Measurements from ENCODE around the gene JARID2.

Gene JARID2

DNA sequence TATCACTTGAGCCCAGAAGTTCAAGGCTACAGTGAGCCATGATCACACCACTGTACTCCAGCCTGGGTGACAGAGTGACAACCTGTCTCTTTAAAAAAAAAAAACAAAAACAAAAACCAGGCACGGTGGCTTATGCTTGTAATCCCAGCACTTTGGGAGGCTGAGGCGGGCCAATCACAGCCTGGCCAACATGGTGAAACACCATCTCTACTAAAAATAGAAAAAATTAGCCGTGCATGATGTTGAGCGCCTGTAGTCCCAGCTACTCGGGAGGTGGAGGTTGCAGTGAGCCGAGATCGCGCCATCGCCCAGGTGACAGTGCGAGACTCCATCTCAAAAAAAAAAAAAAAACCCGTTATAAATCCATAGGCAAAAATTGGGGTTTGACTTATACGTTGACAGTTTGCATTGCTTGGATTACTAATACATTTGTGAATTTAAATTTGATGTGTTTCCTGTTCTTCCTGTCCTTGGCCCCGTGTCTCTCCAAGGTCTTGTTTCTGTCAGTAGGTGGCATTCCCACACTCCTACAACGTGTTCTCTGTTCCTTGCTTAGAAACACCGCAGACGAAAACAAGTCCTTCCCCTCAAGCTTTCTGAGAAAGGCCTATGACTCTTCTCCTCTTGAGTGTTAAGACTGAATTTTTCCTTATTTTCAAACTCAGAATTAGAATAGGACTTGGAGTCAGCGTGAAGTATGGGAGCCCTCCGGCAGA, 269.9 kb downstream of the JARID2 start:
- DNase-seq (ENCODE audit: low read depth in 1 of 2, low spot score in 1 of 2), result no peak

DNA sequence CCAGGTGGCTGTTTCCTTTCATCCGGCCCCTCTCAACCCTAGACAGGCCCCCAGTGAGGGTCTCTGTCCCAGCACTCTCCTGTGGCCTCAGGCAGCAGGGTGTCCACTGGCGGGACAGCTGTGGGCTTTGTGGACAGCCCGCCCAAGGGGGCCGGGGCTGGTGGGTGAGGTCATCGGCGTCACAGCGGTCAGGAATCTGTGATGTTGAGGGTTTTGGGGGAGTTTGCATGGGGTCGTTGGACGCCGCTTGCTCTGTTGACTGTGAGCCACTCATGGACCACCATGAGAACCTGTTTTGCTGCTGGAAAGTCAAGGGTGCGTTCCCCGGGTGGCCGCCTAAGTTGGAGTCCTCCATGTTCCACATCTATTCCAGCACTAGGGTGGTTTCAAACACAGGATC, 270.5 kb downstream of the JARID2 start:
- no peak for DNase-seq (ENCODE audit: low read depth in 1 of 2, low spot score in 1 of 2)

DNA sequence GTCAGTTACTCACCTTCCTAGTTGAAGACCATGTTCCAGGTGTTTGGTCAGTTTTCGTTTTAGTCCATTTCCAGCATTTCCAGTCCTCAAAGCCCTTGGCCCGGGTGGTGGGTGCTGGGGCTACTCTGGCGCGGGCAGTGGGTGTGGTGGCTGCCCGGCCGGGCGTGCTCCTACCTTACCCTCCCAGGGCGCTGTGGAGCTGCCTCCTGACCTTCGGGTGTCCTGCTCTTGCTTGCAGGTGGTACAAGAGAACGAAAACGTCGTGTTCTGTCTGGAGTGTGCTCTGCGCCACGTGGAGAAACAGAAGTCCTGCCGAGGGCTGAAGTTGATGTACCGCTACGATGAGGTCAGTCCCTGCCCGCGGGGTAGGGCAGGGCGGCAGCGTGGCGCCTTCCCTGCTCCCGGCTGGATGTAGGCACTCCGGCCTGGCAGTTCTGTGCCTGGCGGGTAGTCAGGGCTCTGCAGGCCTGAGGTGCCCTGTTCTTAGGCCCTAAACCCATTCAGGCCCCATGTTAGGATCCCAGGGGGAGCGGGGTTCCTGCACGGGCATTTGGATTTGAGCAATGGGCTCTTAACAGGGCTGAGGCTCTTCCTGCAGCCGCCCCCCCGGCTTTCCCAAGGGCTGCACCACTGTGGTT, 271.2 kb downstream of the JARID2 start:
- DNase-seq (ENCODE audit: low read depth in 1 of 2, low spot score in 1 of 2), result no peak

DNA sequence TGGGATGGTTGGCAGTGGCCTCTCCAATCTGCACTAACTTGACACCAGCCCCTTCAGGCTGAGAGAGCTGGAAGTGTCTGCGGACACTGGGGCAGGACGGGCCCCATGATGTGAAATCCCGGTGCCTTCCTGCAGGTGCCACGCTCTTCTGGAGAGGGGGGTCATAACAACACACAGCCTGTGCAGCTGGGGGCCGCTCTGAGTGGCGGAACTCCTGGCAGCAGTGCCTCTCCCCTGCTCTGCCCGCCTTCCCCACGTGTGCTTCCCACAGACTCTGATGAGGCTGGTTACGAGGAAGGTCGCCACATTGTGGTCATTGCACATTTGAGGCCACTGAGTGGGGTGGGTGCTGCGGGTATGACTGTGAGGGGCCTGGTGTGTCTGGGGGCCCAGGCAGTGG, 271.7 kb downstream of the JARID2 start:
- DNase-seq (ENCODE audit: low read depth in 1 of 2, low spot score in 1 of 2), result no peak

DNA sequence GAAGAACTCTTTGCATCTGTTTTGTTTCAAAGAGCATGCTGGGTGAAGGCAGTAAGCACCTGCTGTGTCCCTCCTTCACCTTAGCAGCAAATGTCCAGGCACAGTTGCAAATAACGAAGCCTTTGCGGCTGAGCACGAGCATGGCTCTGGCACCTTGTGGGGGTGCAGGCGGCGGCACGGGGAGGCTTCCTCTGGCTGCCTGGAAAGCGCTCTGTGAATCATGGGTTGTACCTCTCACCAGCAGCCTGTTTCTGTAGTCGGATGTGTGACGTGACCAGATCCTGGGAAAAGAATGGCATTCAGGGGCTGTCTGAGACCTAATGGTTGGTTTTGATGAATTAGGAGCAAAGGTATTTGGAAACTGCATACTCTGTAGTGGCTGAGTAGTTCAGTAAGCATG, 272.2 kb downstream of the JARID2 start:
- no peak for DNase-seq (ENCODE audit: low read depth in 1 of 2, low spot score in 1 of 2)

DNA sequence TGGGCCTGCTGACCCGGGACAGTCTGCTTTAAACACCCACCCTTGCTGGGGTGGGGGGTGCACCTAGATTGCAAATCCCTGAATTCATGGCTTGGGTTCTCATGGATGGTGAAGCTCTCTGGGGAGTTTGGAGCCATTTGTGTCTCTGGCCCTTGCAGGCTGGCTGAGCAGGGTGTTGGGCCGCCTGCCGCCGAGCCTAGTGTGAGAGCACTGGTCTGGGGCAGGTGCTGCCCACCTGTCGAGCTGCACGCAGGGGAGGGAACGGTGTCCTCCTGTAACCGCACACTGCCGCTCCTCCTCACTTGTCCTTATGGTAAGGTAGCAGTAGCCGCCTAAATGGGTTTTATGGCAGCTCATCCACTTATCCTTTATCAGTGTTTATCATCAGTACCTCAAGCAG, 273.0 kb downstream of the JARID2 start:
- no peak for DNase-seq (ENCODE audit: low read depth in 1 of 2, low spot score in 1 of 2)

DNA sequence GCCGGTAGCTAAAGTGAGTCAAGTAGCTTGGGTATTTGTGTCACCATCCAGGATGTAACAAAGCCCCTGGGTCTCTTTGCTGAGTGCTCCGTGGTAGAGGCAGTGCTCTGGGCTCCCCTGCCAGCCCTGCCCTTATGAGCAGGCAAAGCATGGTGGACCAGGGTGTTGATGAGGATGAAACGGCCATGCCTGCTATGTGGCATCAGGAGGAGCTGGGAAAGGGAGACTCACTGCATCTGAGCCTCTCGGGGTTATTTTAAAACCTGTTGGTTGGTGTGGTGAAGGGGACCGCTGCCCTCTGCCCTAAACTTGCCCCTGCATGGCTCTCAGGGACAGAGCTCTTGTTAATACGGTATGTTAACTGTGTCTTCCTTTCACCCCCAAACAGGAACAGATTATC, 273.8 kb downstream of the JARID2 start:
- no peak for DNase-seq (ENCODE audit: low read depth in 1 of 2, low spot score in 1 of 2)

DNA sequence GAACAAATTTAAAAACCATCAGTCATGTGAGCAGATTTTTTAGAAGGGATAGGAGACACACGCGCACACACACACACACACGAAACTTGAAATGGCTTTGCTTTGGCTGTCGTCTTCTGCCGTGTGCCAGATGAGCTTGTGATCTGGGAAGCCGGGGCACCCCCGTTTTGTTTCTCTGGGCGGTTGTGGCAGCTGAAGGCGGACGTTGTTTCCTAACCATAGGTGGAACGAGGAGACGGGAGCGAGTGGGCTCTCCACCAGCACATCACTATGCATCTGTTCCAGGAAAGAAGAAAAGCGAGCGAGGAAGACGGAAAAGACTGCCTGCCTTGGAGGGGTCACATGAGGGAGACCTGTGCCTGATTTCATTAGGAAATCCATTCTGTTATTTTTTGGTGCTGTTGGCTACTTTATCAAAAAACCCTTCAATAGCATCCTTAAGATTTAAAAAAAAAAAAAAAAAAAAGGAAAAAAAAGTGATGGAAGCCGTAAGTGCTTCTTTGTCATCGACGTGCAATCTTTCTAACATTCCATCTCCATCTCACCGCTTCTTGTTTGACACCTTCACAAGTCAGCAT, 274.8 kb downstream of the JARID2 start:
- no peak for DNase-seq (ENCODE audit: low read depth in 1 of 2, low spot score in 1 of 2)

DNA sequence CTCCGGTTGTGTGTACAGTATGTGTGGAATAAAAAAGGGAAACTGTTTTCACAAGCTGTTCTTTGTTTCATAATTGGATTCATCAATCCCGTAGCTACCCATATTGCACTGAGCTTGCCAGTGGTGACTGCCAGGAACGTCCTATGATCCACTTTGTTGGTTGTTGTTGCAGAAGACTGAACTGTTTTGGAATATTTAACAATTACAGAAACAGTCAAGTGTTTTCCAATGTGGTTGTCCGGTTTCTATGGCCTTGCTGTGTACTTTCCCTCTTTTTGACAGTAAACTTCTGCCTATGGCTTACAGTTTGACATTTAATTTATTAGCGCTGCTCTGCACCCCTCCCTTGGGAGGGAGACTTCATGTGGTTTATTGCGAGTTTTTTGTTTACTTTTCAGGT, 275.7 kb downstream of the JARID2 start:
- DNase-seq (ENCODE audit: low read depth in 1 of 2, low spot score in 1 of 2), result no peak

DNA sequence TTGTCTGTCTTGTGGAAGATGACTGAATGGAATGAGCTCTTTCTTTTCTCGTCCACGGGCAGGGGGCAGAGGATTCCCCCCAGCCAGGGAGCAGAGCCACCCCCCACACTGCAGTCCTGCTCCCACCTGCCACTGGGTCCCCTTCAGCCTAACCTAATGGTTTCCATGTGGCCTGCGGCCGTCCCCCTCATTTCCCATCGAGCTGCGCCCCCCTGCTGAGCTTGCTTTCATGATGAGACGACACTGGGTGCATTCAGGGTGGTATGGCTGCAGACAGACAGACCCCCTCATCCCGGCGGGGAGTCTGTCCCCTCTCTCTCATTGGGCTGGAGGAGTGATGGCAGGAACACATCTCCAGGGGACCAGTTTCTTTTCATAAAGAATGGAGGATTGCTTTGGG, 276.2 kb downstream of the JARID2 start:
- no peak for DNase-seq (ENCODE audit: low read depth in 1 of 2, low spot score in 1 of 2)

DNA sequence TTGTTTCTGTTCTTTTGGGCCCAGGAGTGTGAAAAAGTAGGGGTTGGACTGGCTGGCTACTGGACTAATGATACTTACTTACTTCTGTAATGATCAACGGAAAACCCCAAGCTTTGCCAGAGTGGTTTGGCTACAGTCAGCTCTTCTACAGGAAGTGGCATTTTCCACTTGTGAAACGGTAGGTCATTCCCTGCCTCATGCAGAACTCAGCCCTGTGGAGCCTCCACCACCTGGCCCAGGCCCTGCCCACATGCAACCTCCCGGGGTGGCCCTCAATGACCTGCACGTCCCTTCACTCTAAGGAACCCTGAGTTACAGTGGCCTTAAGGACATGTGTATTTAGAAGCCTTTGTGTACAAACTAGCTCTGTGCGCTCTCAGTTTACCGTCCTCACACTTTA, 276.6 kb downstream of the JARID2 start:
- no peak for DNase-seq (ENCODE audit: low read depth in 1 of 2, low spot score in 1 of 2)

DNA sequence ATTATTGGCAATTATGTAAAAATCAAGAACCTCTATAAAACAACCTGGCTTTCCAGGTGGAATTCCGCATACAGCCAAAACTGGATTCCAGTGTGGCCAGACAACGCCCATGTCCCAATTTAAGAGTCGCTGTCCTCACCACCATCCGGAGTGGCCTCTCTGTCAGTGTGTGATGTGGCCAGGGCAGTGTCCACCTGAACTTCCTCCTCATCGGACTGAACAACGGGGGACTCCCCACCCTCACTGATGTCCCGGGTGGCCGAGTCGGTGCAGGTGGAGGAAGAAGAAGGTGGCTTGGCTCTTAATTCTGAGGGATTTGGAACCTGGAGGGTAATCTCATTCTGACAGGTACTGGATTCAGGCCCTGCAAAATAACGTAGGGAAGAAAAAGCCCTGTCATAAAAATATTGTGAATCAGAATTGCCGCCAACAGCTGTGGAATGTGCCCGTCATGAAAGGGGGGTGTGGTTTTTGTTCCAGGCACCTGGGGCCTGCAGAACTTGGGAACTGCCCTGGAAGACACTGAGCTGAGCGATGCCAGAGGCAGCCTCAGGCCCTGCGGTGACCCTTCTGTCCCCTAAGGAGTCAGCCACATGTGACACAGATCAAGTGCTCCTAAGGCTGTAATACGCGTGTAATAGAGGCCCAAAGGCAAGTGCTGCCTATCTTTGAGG, 277.1 kb downstream of the JARID2 start:
- no peak for DNase-seq (ENCODE audit: low read depth in 1 of 2, low spot score in 1 of 2)

DNA sequence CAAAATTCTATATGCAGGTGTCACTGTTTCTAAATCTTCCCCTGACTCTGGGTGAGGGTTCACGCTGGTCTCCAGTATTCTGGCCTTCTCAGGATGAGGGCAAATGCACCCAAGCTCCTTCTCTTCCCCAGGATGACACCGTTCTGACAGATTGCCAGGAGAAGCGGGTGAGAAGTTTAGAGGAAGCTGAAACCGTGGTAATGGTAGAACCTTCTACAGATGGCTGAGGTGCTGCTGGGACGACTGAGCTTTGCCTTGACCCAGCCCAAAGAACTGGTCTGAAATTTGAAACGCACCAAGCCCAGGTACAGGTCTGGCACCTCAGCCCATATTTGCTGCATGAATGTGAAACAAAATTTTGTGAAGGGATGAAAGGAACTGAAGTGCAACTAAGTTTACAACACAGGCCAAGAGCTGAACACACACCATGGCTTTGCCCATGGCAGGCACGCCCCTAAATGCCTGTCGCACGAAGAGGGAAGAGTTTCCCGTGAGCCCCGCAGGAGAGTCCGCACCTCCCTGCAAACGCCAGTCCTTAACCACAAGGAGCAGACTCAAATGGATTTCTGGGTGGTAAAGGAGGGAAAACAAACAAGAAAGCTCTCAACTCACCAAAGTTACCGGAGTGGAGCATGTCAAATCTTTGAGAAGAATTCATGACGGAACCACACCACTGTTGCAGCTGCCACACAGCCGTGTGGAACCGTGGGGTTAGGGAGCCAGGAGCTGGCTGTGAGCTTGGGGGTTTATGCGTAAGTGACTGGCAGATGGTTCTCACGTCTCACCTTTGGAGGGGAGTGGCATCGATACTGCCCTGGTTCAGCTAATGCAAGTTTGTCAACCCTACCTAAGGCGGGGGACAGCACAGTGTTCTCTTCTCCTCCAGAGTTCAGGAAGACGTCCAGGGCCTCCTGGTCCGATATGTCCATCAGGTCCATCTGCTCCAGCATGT, 278.1 kb downstream of the JARID2 start:
- no peak for DNase-seq (ENCODE audit: low read depth in 1 of 2, low spot score in 1 of 2)

DNA sequence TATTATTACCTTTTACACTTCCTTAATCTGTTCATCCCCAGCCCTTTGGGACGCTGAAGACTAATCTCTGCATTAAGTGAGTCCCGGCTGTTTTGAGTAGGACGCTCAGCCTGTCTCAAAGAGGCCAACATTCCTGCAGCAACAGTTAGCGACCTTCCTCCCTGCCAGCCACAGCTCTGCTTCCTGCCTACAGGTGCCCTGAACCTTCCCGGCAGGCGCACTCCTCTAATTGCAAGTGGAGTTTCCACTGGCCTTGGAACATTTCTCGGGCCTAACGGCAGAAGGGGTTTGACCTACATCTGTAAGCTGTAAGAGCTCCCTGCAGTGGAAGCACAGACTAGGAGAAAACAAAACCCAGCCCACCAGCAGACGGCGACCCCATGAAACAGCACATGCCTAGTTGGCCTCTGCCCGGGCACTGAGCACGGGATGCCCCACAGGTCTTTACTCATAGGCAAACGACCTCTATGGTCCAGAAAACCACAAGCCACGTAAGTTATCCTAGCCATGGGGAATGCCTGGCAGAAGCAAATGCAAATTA, 279.1 kb downstream of the JARID2 start:
- no peak for DNase-seq (ENCODE audit: low read depth in 1 of 2, low spot score in 1 of 2)

DNA sequence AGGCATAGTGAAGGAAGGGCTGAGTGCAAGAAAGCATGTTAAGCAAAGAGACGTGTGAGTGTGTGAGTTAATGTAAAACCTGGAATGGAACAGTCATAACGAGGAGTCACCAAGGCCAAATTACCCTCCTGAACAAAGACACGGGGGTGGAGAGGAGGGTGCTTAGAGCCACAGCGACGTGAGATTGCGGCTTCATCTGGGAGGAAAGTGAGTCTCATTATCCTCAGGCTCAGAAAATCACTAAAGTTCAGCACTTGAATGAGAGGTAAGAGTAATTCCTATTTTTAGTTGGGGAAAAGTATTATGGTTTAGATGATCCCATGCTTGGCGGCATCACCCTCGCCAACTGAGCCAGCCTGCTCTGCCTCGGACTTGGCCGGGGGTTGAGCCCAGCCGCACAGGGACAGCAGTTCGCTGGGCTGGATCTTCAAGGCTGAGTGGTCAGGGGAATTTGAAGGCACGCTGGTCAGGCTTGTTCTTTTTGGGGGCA, 280.4 kb downstream of the JARID2 start:
- DNase-seq (ENCODE audit: low read depth in 1 of 2, low spot score in 1 of 2), result no peak

DNA sequence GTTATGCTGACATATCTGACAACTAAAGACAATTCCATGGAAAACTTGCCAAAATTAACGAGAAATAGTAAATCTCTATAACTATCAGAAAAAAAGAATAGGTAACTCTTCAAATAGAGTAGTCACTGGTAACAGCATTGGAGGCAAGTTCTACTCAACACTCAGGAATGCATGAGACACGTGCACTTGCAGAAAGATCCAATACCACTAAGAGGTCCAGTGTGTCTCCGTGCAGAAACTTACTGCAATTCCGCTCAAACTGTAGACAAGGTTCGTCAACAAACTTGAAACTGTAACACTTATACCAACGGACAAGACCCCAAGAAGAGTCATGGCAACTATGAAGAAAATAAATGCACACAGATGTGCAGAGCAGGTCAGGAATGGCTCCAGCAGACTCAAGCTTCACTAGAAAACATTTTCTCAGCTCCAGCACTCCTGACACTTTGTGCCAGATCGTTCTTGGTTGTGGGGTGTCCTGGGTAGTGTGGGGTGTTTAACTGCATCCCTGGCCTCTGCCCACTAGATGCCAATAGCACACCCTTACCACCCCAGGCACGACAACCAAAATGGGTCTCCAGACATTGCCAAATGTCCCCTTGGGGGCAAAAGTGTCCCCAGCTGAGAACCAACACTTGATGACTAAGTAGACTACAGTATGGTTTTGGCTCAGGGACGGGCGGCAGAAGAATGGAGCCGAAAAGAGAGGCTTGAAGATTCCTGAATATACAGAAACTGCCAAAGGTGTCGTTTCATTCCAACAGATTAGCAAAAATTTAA, 282.2 kb downstream of the JARID2 start:
- no peak for DNase-seq (ENCODE audit: low read depth in 1 of 2, low spot score in 1 of 2)

DNA sequence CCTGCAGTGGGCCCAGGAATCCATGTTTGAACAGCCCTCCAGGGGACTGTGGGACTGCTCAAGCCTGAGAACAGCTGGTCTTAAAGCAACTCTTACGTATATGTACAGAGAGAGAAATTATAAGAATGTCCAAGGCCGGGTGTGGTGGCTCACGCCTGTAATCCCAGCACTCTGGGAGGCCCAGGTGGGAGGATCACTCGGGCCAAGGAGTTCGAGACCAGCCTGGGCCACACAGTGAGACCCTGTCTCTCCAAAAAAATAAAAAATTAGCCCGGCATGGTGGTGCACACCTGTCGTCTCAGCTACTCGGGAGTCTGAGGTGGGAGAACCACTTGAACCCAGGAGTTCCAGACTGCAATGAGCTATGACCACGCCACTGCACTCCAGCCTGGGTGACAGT, 283.0 kb downstream of the JARID2 start:
- no peak for DNase-seq (ENCODE audit: low read depth in 1 of 2, low spot score in 1 of 2)

DNA sequence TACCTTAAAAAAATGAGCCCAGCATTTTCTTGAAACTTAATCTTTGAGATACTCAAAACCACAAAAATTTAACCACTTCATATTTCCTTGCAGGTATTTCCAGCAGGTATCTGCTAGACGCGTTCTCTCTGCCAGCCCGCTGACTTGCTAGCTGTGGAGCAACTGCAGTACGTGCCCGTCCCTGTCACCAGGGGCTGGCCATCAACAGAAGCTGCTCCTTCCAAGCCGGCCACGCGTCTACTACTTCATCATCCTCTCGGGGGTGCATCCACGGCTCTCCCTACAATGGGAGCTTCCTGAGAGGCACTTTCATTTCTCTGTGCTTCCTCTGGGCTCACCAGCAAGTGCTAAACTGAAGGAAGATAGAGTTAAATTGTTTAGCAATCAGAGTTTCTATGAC, 284.5 kb downstream of the JARID2 start:
- no peak for DNase-seq (ENCODE audit: low read depth in 1 of 2, low spot score in 1 of 2)

DNA sequence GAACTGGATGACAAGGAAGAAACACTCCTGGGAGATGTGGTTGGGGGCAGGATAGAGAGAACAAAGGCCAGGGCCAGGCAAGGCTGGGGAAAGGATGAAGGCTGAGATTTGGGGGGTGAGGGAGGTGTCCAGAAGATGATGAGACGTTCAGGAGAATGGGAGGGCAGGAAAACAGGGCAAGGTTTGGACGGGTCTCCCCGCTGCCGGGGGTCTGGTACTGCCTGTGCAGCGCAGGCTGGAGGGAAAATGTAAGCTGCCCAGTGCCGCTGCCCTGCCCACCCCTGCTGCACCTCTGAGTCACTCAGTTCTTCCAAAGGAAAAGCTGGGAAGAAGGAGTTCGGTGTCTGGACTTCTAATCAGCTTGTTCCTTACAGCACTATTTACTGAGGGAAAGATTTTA, 286.1 kb downstream of the JARID2 start:
- DNase-seq (ENCODE audit: low read depth in 1 of 2, low spot score in 1 of 2), result no peak
